Stimulated activated CD4-positive, alpha-beta T cell treated with anti-CD3 and anti-CD28 coated beads, Interleukin-15, amount 100 ng/mL, for 24 hours (primary cell): ENCODE data around the gene ZC2HC1B.

Experiments
- DNase-seq: peaks from one replicate; pipeline ENCODE4 v3.0.0-alpha.2; 2020

Gene ZC2HC1B

GRCh38 chr6:143936778-143937667 lies 72.7 kb downstream of the ZC2HC1B start:
- no peak for DNase-seq

DNA sequence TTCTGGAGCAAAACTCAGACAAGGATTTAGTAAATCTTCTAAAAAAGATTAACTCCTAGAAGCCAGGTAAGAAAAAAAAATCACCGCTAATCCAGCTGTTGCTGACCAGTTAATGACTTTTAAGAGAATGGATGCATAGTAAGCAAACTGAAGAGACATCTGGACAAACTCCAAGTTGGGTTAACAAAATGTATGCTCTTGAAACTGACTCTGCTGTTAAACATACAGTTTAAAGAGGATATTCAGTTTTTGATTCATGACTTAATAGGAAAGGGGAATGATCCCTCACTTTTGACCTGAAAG lies 73.3 kb downstream of the ZC2HC1B start:
- no peak for DNase-seq

GRCh38 chr6:143939364-143939763 lies 75.1 kb downstream of the ZC2HC1B start:
- no peak for DNase-seq

GRCh38 chr6:143940011-143940597 lies 75.8 kb downstream of the ZC2HC1B start:
- DNase-seq = peak; percentile 66

GRCh38 chr6:143941852-143942627 lies 77.8 kb downstream of the ZC2HC1B start:
- DNase-seq = peak; percentile 77

DNA sequence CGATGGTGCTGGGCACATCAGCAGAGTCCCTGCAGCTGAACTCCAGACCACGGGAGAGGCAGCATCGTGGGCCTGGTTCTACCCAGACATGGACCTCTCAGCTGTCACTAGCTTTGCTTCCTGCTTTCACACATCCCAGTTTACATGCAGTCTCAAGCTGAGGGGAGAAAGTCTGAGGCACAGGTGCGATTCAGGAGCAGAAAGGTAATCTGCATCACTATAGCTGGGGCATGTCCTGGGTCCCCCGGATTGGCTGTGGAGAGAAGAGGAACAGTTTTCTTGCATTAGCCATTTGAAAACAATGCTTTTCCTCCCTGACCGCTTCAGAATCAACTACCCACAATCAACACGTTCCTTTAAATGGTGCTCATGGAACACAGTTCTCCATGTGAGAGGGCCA lies 83.9 kb downstream of the ZC2HC1B start:
- DNase-seq = no peak

DNA sequence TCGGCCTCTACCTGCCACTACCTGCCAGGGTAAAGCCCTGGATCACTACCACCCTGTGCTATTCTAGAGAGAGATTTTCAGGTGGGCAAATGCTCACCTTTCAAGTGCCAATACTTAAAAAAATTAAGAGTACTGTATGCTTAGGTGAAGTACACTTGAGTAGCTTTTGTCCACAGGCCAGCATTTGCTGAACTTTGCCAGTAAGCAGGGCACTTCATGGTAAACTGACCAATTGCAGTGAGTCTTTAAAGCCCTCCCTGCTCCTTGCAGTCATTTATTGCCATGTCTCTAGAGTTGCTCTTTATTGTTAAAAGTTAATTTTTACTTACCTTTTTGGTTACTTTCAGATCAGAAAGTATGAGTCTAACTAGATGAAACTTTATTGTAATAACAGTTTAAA lies 85.3 kb downstream of the ZC2HC1B start:
- no peak for DNase-seq

DNA sequence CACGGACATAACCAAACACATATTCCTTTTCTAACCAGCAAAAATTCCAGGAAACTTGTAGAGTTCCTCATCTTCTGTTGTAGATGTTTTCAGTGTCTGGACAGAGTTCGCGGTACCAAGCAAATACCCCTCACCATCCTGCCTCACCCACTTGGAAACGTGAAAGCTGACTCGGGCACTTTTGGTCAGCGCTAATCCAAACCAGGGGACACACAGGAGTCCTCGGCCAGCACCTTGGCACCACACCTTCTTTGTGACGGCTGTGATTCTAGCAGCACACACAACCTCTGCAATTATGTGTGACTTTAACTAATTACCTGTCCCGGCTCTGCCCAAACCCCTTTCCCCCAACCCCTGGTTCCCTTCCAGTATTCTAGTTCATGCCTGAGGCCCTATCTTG lies 85.7 kb downstream of the ZC2HC1B start:
- no peak for DNase-seq

DNA sequence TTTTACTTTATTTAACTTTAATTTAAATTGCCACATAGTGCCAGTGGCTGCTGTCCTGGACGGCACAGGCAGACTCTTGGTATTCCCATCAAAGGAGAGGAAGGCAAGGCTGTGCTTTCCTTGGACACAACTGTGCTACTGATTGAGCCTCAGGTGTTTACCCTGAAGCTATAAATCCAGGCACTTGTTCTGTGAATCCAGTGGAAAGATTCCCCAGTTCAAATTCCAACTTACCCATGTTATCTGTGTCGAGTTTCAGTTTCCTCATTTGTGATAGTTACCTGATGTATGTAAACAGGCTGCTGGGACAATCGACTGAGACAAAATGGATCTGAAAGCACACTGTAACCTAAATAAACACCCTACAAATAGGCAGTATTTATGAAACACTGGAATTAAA lies 86.6 kb downstream of the ZC2HC1B start:
- no peak for DNase-seq

DNA sequence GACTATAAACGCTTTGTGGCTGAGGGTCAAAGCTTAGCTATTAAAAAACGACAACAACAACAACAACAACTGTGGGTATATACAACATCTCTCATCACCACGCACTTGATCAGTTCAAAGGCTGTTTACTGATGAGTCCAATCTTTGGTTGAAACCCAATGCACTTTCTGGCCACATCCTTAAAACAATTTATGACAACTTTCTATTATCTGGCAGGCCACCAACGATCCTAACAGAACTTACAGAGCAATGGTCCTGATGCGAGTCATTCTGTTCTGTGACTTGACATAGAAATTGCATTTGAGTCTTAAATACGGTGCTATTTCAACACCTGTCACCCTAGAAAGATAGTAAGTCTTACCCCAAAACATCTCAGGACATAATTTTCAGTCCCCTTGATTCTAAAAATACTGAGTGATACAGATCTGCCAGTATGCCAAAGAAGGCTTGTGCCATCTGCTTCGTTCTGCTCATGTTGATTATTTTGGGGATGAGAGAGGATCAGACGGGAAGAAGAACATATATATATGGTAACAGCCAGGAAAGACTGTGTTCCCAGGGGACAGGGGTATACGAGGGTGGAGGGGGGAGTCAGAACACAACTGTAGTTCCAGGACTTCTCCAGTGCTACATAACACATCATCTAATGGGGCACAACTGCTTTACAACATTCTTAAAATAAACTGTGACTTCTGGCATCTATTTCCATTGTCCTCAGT lies 87.9 kb downstream of the ZC2HC1B start:
- DNase-seq = no peak

GRCh38 chr6:143952947-143953701 lies 88.8 kb downstream of the ZC2HC1B start:
- no peak for DNase-seq

DNA sequence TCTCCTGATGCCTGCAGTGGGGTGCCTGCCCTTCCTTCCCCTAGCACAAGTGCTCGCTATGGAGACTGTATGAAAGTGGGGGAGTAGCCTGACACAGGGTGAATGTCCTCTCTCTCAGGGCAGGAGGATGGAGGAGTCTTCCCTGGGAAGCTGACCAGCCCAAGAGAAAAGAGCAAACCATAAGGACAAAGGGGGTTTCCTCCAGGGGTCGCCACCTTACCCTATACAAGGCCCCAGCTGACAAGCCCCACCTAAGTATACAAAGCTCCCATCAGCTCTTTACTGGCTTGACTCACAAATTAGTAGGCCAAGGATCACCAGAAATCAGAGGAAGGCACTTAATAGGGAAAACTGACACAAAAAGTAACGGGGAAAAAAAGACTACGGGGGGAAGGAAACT lies 89.6 kb downstream of the ZC2HC1B start:
- DNase-seq = no peak

- DNase-seq = no peak
Observed at GRCh38 chr6:143955971-143956370, 91.7 kb downstream of the ZC2HC1B start.

GRCh38 chr6:143957679-143958274 lies 93.5 kb downstream of the ZC2HC1B start:
- DNase-seq = no peak

- no peak for DNase-seq
Observed at GRCh38 chr6:143958839-143959399, 94.6 kb downstream of the ZC2HC1B start.

- DNase-seq = no peak
Observed at GRCh38 chr6:143959927-143960326, 95.7 kb downstream of the ZC2HC1B start.

DNA sequence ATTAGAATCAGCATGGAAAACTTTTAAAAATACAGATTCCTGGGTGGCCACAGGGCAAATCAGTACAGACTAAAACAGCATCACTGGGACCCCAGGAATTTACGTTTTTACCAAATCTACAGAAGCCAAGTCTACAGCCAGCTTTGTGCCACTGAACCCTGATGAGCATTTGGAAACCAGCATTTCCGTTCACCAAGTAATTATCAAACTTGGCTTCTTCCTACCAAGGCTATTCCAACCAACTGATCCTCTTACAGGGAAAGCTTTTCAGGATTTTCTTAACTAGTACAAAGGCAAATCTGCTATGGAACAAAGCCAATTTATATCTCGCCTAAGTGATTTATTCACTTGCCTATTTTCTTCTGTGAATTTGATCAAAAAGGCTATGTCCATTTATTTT lies 96.8 kb downstream of the ZC2HC1B start:
- DNase-seq = no peak

DNA sequence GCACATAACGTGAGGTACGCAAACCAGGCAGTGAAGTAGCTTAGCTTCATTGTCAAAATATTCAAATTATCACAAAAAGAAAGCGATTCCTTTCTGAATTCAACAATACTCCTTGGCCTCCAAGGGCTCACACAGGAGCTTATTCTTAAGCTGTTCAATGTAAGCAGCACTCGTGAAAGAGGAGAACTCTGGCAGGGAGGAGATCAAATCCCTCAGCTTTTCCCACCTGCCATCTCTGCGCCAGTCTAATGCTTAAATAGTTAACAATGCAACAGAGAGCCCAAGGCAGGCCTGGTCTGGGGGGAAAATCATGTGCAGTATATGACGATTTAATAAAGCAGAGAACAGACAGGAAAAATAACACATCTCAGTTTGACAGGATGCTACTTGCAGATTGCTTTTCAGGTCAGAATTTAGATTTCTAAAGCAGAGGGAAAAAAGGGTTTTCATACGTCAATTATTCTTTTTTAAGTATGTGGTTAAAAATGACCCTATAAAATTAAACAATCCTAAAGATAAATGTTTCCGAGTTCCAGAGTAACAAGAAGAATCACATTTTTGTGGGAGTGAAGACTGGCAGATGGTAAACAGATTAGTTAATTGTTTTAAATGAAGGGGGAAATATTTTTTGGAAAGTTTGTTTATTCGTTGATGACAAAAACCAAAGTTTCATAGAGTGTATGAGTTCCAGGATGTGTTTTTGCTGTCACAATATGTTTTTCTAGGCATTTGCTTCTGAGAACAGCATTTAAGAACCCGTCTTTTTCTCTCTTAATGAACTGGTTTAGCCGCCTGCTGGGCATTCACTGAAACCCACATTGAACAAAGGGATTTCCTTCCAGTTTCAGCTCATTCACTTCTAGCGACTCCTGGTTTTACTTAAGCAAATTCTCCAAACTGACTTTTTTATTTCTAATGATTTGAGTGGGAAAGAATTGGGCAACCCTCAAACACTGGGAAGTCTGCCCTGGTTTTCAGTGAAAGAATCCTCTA lies 97.9 kb downstream of the ZC2HC1B start:
- no peak for DNase-seq

DNA sequence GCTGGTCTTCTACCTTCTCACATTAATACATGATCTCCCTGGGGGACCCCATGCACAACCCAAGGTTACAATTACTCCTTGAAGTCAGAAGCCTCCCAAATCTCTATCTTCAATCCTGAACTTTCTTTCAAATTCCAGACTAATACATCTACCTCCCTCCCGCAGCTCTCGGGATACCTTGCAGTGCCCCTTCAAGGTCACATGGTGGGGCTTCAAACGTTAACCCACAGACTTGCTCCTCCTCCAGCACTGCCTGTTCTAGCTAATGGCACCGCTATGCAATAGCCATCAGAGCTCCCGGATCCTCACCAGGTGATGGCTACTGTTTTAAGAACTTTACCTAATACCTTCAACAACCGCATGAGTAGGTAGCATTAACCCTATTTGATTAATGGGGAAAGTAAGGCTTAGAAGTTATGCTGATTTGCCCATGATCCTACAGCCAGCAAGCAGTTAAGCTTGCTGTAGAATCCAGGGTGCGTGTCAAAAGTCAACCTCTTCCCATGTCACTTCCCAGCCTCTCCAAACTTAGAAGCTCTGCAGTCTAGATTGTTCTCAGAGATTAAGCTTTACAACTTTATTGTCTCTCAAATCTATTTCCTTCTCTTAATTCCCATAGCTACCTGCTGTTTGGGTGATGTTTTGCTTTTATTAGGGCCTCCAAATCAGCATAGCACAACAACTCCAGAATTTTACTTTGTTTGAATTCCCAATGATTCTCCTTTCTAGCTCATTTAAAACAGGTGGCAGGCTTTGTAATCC lies 99.1 kb downstream of the ZC2HC1B start:
- no peak for DNase-seq

DNA sequence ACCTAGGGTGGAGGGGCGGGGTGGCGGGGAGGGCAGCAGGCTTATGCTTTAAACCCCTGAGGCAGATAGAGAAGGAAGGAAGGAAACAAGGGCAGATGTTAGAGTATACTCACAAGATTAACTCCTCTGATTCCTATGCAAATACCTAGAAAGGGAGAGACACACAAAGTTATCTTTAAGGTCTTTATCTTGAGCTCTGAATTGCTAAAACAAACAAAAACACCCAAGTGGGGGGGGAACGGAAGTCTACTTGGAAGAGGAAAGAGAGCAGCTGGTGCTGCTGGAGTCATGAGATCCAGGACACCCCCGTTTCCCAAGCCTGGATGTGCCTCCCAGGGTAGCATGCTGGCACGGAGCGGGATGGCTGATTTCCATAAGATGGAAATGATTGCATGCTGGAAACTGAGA lies 100.4 kb downstream of the ZC2HC1B start:
- no peak for DNase-seq
